Measurements from ENCODE around the gene TMEM39A.

DNA sequence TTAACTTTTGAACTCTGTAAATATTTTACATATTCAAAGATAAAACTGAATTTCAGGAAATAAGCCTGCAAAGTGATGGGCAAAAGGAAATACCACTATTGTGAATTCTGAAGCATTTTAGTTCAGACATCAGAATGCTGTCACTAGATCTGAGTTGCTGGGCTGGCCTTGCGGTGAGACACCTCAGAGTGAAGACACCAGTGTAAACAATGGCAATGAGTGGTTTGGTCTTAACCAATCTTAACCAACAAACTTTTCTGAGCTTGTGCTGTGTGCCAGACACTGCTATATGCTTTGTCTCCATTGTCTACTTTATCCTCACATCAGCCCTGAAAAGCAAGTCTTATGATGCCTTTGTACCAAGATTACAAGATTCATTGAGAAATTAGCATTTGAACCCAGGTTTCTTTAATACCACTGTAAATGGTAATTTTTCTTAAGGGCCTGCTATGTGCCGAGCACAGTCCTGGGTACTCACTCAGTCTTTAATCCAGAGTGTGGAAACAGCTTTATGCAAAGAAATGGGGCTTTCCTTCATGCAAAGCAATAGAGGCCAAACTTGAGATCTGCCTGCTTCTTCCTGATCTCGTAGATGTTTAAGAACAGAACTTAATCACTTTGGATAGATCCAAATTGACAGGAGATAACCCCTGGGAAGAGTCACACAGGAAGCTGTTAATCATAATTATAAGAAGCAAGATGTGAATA is 55.0 kb downstream of the TMEM39A start:
- TF ChIP-seq, protein P1, sequence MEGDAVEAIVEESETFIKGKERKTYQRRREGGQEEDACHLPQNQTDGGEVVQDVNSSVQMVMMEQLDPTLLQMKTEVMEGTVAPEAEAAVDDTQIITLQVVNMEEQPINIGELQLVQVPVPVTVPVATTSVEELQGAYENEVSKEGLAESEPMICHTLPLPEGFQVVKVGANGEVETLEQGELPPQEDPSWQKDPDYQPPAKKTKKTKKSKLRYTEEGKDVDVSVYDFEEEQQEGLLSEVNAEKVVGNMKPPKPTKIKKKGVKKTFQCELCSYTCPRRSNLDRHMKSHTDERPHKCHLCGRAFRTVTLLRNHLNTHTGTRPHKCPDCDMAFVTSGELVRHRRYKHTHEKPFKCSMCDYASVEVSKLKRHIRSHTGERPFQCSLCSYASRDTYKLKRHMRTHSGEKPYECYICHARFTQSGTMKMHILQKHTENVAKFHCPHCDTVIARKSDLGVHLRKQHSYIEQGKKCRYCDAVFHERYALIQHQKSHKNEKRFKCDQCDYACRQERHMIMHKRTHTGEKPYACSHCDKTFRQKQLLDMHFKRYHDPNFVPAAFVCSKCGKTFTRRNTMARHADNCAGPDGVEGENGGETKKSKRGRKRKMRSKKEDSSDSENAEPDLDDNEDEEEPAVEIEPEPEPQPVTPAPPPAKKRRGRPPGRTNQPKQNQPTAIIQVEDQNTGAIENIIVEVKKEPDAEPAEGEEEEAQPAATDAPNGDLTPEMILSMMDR (conservative IDR thresholded peaks at IDR 0.05 in 1 of 2, IDR thresholded peaks at IDR 0.05 in 1 of 2; ENCODE audit: low read depth in 1 of 2, low read length in 2 of 2): no peak
- no peak for TF ChIP-seq EZH2 (IDR thresholded peaks at IDR 0.05; ENCODE audit: low read length, missing control alignments)
